Measurements from ENCODE around the gene KIAA1328.

DNA sequence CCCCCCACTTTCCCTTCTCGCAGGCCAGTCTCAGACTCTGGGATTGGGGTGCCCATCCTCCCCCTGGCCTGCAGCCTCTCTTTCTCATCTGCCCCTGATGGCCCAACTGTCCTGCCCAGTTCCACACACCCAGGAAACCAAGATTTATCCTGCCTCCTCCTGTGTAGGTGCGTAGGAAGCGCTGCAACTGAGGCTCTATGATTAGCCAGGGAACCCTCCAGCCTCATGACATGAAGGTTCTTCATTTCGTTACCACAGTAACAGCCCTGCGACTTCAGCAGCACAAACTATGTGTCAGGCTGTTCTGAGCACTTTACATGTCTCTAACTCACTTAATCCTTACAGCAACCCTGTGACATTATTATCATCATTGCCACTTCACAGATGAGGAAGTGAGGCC lies 430.8 kb downstream of the KIAA1328 start:
- TF ChIP-seq CTCF (IDR thresholded peaks at IDR 0.05; ENCODE audit: poor library complexity, severe bottlenecking) (no peak), EZH2 (IDR thresholded peaks at IDR 0.05; ENCODE audit: borderline replicate concordance, insufficient read depth, low read length, poor library complexity, severe bottlenecking) (no peak), TAF1 (IDR thresholded peaks at IDR 0.05; ENCODE audit: low read depth) (no peak), RAD21 (conservative IDR thresholded peaks at IDR 0.05) (no peak), EP300 (conservative IDR thresholded peaks at IDR 0.05; ENCODE audit: poor library complexity, severe bottlenecking) (no peak), POLR2AphosphoS5 (IDR thresholded peaks at IDR 0.05) (no peak)

All from neural cell (in vitro differentiated cells).